Nephron (organoid): Measurements from ENCODE around the gene TAF8.
A peak's percentile ranks its signal among the peaks of the same experiment; 100 is the strongest.

Experiments
- H3K27ac Mint-ChIP-seq, 3 experiments: 2 replicates each; pipeline ENCODE4 v1.8.0; 2020; ENCODE audit warnings: mixed read lengths in 3 of 3, mild to moderate bottlenecking in 2 of 3, moderate library complexity in 1 of 3
- H3K27me3 Mint-ChIP-seq: 2 replicates; pipeline ENCODE4 v1.8.0; 2021; ENCODE audit warnings: low read depth, mild to moderate bottlenecking, moderate library complexity, mixed read lengths
- H3K36me3 Mint-ChIP-seq: 2 replicates; pipeline ENCODE4 v1.8.0; 2020; ENCODE audit warnings: low read depth, mixed read lengths
- H3K4me1 Mint-ChIP-seq: 2 replicates; pipeline ENCODE4 v1.8.0; 2020; ENCODE audit warnings: mixed read lengths
- H3K4me3 Mint-ChIP-seq, 3 experiments: 2 replicates each; pipeline ENCODE4 v1.8.0; 2020; ENCODE audit warnings: mild to moderate bottlenecking in 3 of 3, mixed read lengths in 3 of 3, moderate library complexity in 2 of 3
- H3K9me3 Mint-ChIP-seq: 2 replicates; pipeline ENCODE4 v1.8.0; 2020; ENCODE audit warnings: mixed read lengths
- TF ChIP-seq, protein P1 (sequence below), 3 experiments: fragments of 200-600 bp; sonication (generic); IDR thresholded peaks; one replicate each; pipeline ENCODE4 v1.5.0; 2021; ENCODE audit warnings: antibody characterized with exemption in 3 of 3; ENCODE audit not compliant: unreplicated experiment in 3 of 3

TAF8 gene

DNA sequence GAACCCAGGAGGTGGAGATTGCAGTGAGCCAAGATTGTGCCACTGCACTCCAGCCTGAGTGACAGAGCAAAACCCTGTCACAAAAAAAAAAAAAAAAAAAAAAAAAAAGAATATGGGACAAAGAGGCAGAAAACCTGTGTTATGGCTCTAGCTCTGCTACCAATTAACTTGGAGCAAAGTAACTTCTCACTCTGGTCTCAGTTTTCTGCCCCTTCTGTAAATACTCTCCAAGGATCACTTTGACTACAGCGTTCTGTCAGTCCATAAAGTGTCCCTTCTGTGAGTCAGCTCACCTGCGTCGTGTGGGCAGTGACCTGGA, 67.5 kb downstream of the TAF8 start:
- peaks cover 8% of the 10 kb centered on the region for H3K27me3 Mint-ChIP-seq
- TF ChIP-seq, protein P1, sequence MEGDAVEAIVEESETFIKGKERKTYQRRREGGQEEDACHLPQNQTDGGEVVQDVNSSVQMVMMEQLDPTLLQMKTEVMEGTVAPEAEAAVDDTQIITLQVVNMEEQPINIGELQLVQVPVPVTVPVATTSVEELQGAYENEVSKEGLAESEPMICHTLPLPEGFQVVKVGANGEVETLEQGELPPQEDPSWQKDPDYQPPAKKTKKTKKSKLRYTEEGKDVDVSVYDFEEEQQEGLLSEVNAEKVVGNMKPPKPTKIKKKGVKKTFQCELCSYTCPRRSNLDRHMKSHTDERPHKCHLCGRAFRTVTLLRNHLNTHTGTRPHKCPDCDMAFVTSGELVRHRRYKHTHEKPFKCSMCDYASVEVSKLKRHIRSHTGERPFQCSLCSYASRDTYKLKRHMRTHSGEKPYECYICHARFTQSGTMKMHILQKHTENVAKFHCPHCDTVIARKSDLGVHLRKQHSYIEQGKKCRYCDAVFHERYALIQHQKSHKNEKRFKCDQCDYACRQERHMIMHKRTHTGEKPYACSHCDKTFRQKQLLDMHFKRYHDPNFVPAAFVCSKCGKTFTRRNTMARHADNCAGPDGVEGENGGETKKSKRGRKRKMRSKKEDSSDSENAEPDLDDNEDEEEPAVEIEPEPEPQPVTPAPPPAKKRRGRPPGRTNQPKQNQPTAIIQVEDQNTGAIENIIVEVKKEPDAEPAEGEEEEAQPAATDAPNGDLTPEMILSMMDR (IDR thresholded peaks at IDR 0.05; ENCODE audit: unreplicated experiment in 3 of 3): no peak
- H3K4me1 Mint-ChIP-seq: peaks cover 5% of the 10 kb centered on the region
- peak overlapping the region in 1 of 3 experiments; percentile 30 for H3K27ac Mint-ChIP-seq
- H3K36me3 Mint-ChIP-seq: no peaks in the 10 kb centered on the region
- H3K4me3 Mint-ChIP-seq: no peak overlapping the region
- no peaks in the 10 kb centered on the region for H3K9me3 Mint-ChIP-seq

DNA sequence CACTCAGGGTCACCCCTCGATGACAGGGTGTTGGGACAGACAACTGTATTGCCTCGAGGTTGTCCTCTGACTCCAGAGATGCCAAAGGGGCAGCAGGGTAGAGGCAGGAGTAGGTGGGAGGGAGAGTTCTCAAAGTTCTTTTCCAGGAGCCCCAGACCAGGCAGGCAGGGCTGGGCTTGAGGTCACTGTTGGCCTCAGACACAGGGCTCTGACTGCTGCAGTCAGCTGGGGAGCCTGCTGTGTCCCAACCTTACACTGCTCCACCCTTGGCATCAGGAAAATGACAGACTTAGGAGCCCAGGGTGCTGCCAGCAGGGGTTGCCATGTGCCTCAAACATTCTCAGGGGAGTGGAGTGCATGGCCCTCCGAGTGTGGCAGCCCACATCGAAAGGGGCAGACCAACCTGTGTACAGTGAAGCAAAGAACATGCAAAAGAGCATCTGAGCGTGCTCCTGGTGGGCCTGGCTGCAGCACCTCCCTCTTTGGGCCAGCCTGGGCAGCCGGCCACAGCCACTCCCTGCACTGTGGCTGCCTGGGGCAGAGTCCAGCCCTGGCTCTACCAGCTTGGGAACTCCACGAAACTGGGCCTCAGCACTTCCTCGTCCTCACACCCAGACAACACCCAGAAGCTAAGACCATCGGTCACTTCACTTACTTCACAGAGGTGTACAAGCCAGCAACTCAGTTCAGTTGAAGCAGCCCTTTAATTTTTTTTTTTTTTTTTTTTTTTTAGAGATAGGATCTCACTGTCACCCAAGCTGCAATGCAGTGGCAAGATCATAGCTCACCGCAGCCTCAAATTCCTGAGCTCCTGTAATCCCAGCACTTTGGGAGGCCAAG, 68.1 kb downstream of the TAF8 start:
- H3K27ac Mint-ChIP-seq: peak overlapping the region in 2 of 3 experiments; percentile 30 to 48
- no peaks in the 10 kb centered on the region for H3K36me3 Mint-ChIP-seq
- H3K4me1 Mint-ChIP-seq: peaks cover 5% of the 10 kb centered on the region
- no peaks in the 10 kb centered on the region for H3K9me3 Mint-ChIP-seq
- no peak overlapping the region for H3K4me3 Mint-ChIP-seq
- H3K27me3 Mint-ChIP-seq: peaks cover 8% of the 10 kb centered on the region
- TF ChIP-seq, protein P1 (IDR thresholded peaks at IDR 0.05; ENCODE audit: unreplicated experiment in 3 of 3): no peak

- Mint-ChIP-seq H3K4me1 (peaks cover 5% of the 10 kb centered on the region), H3K27ac (no peak overlapping the region), H3K9me3 (no peaks in the 10 kb centered on the region), H3K36me3 (no peaks in the 10 kb centered on the region), H3K27me3 (peaks cover 11% of the 10 kb centered on the region), H3K4me3 (no peak overlapping the region)
- TF ChIP-seq, protein P1 (IDR thresholded peaks at IDR 0.05; ENCODE audit: unreplicated experiment in 3 of 3): no peak
These were observed 70.9 kb downstream of the TAF8 start for GRCh38 chr6:42120895-42121865.

- peaks cover 4% of the 10 kb centered on the region for H3K27me3 Mint-ChIP-seq
- H3K4me1 Mint-ChIP-seq: peaks cover 5% of the 10 kb centered on the region
- no peak overlapping the region for H3K4me3 Mint-ChIP-seq
- no peaks in the 10 kb centered on the region for H3K36me3 Mint-ChIP-seq
- TF ChIP-seq, protein P1 (IDR thresholded peaks at IDR 0.05; ENCODE audit: unreplicated experiment in 3 of 3): no peak
- H3K27ac Mint-ChIP-seq: no peak overlapping the region
- H3K9me3 Mint-ChIP-seq: no peaks in the 10 kb centered on the region
These were observed 73.2 kb downstream of the TAF8 start for GRCh38 chr6:42123379-42124103.

- Mint-ChIP-seq H3K36me3 (no peaks in the 10 kb centered on the region), H3K4me1 (peaks cover 5% of the 10 kb centered on the region), H3K27me3 (peaks cover 4% of the 10 kb centered on the region), H3K27ac (no peak overlapping the region), H3K4me3 (no peak overlapping the region), H3K9me3 (no peaks in the 10 kb centered on the region)
- TF ChIP-seq, protein P1 (IDR thresholded peaks at IDR 0.05; ENCODE audit: unreplicated experiment in 3 of 3): no peak
These were observed 74.0 kb downstream of the TAF8 start for GRCh38 chr6:42124223-42124836.
